ENCODE data around the gene DBNL.

DBNL gene

DNA sequence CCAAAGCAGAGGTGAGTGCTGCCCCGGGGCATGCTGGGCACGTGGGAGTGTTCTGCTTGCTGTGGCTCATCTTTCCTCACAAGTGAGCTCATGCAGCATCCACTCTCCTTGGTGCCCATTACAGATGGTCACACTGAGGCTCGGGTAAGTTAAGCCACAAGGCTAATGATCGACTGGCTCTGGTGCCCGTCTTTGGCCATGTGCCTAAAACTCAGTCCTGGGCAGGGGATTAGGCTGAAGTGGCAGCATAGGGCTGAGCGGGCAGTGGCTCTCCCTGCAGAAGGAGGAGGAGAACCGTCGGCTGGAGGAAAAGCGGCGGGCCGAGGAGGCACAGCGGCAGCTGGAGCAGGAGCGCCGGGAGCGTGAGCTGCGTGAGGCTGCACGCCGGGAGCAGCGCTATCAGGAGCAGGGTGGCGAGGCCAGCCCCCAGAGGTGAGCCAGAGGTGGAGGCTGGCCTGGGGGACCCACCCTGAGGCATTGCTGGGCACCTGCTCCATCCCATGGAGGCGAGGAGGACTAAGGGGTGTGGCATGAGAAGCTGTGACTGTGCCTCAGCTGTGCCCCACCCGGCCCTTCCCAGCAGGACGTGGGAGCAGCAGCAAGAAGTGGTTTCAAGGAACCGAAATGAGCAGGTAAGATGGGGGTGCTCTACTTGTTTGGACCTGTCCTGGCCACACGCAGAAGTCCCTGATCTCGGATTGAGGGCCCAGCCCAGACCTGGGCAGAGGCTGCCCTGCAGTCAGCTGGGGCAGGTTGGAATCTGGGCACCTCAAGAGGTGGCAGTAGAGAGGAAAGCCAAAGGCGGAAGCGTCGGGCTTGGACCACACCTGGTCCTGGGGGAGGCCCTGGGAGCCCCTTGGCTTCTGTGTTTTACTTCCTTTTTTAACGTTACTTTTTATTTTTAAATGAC is 13.6 kb downstream of the DBNL start:
- H3F3A ChIP-seq (ENCODE audit: control insufficient read depth, insufficient read depth): peaks cover 7% of the 10 kb centered on the region
- H3K36me3 ChIP-seq (ENCODE audit: control insufficient read depth, low read length): peaks cover 93% of the 10 kb centered on the region
- no peak for TF ChIP-seq EZH2phosphoT487 (IDR thresholded peaks at IDR 0.05; ENCODE audit: borderline replicate concordance, low read length)
- TF ChIP-seq, protein P1, sequence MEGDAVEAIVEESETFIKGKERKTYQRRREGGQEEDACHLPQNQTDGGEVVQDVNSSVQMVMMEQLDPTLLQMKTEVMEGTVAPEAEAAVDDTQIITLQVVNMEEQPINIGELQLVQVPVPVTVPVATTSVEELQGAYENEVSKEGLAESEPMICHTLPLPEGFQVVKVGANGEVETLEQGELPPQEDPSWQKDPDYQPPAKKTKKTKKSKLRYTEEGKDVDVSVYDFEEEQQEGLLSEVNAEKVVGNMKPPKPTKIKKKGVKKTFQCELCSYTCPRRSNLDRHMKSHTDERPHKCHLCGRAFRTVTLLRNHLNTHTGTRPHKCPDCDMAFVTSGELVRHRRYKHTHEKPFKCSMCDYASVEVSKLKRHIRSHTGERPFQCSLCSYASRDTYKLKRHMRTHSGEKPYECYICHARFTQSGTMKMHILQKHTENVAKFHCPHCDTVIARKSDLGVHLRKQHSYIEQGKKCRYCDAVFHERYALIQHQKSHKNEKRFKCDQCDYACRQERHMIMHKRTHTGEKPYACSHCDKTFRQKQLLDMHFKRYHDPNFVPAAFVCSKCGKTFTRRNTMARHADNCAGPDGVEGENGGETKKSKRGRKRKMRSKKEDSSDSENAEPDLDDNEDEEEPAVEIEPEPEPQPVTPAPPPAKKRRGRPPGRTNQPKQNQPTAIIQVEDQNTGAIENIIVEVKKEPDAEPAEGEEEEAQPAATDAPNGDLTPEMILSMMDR (IDR thresholded peaks at IDR 0.05; ENCODE audit: low read depth, low read length, poor library complexity, severe bottlenecking): peak; percentile 42
- H3K79me2 ChIP-seq (ENCODE audit: control insufficient read depth, low read length): peaks cover 29% of the 10 kb centered on the region
- peak overlapping the region; percentile 48 for H3K4me3 ChIP-seq (ENCODE audit: low read length)
- H3K9me2 ChIP-seq (replicated peaks; ENCODE audit: control insufficient read depth, low read length): no peaks in the 10 kb centered on the region
- peaks cover 5% of the 10 kb centered on the region; the same call in 1 of the 2 replicates for H4K20me1 ChIP-seq (ENCODE audit: control insufficient read depth, insufficient read depth, low read depth, low read length)
- peaks cover 39% of the 10 kb centered on the region for H3K4me1 ChIP-seq (ENCODE audit: control insufficient read depth, low read length)
- no peaks in the 10 kb centered on the region for H3K9me3 ChIP-seq (ENCODE audit: control insufficient read depth, insufficient read depth, low read length)
- H3K27me3 ChIP-seq (ENCODE audit: control insufficient read depth, low read length): no peaks in the 10 kb centered on the region
- peak overlapping the region; percentile 61 for H3K4me2 ChIP-seq (ENCODE audit: low read length)
- peak overlapping the region; percentile 74 for H3K27ac ChIP-seq (ENCODE audit: low read depth, low read length)

DNA sequence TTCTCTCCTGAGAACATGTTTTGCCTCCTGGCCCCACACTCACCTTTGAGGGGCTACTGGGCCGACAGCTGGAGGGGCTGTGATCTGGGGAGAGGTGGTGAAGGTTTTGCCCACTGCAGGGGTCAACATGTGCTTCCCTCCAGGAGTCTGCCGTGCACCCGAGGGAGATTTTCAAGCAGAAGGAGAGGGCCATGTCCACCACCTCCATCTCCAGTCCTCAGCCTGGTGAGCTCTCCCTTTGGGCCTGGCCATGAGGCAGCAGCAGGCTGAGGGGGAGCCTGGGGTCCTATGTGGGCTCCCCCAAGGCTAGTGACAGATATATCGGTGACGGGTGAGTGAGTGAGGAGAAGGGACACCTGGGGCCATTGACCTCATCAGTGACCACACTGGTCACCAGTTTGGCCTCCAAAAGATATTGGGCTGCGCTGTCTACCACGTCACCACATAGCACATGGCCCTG is 14.3 kb downstream of the DBNL start:
- H3K9me3 ChIP-seq (ENCODE audit: control insufficient read depth, insufficient read depth, low read length): no peaks in the 10 kb centered on the region
- H3F3A ChIP-seq (ENCODE audit: control insufficient read depth, insufficient read depth): peaks cover 4% of the 10 kb centered on the region
- H4K20me1 ChIP-seq (ENCODE audit: control insufficient read depth, insufficient read depth, low read depth, low read length): peaks cover 5% of the 10 kb centered on the region; the same call in 1 of the 2 replicates
- no peaks in the 10 kb centered on the region for H3K27me3 ChIP-seq (ENCODE audit: control insufficient read depth, low read length)
- peak overlapping the region; percentile 61 for H3K4me2 ChIP-seq (ENCODE audit: low read length)
- TF ChIP-seq, protein P1 (IDR thresholded peaks at IDR 0.05; ENCODE audit: low read depth, low read length, poor library complexity, severe bottlenecking): no peak
- no peak for TF ChIP-seq EZH2phosphoT487 (IDR thresholded peaks at IDR 0.05; ENCODE audit: borderline replicate concordance, low read length)
- no peaks in the 10 kb centered on the region for H3K9me2 ChIP-seq (replicated peaks; ENCODE audit: control insufficient read depth, low read length)
- peaks cover 39% of the 10 kb centered on the region for H3K4me1 ChIP-seq (ENCODE audit: control insufficient read depth, low read length)
- H3K79me2 ChIP-seq (ENCODE audit: control insufficient read depth, low read length): peaks cover 25% of the 10 kb centered on the region
- H3K4me3 ChIP-seq (ENCODE audit: low read length): peak overlapping the region; percentile 48
- H3K27ac ChIP-seq (ENCODE audit: low read depth, low read length): peak overlapping the region; percentile 74
- peaks cover 87% of the 10 kb centered on the region for H3K36me3 ChIP-seq (ENCODE audit: control insufficient read depth, low read length)

DNA sequence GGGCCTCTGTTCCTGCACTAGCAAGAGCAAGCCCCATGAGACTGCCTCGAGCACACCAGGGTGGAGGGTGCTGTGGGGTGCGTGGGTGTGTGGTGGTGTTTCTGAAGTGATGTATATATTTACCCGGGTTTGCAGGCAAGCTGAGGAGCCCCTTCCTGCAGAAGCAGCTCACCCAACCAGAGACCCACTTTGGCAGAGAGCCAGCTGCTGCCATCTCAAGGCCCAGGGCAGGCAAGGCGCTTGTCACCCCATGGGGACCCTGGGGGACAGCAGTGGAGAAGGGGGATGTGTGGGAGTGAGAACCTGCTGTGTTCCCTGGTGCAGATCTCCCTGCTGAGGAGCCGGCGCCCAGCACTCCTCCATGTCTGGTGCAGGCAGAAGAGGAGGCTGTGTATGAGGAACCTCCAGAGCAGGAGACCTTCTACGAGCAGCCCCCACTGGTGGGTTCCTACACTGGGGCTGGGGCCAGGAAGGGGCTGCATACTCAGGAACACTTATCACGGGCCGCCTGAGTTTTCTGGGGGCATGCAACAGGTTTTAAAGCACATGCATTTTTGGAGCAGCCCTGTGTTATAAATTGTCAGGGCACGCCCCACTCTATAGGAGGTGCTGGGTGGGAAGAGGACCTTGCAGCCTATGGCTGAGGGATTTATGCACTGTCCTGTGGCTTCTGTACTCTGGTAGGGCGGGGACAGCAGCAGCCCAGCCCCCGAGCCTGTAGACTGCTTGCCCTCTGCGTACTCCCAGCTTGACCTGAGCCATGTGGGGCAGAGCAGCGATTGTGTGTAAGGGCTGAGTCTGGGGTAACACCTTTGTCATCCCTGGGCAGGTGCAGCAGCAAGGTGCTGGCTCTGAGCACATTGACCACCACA is 15.0 kb downstream of the DBNL start:
- peaks cover 39% of the 10 kb centered on the region for H3K4me1 ChIP-seq (ENCODE audit: control insufficient read depth, low read length)
- H3K27ac ChIP-seq (ENCODE audit: low read depth, low read length): peak overlapping the region; percentile 74
- no peaks in the 10 kb centered on the region for H3K9me3 ChIP-seq (ENCODE audit: control insufficient read depth, insufficient read depth, low read length)
- H3K36me3 ChIP-seq (ENCODE audit: control insufficient read depth, low read length): peaks cover 80% of the 10 kb centered on the region
- H3K4me2 ChIP-seq (ENCODE audit: low read length): peak overlapping the region; percentile 61
- peaks cover 5% of the 10 kb centered on the region; the same call in 1 of the 2 replicates for H4K20me1 ChIP-seq (ENCODE audit: control insufficient read depth, insufficient read depth, low read depth, low read length)
- peak overlapping the region; percentile 48 for H3K4me3 ChIP-seq (ENCODE audit: low read length)
- H3K9me2 ChIP-seq (replicated peaks; ENCODE audit: control insufficient read depth, low read length): no peaks in the 10 kb centered on the region
- 0 out of 2 replicates have a peak, but pooled peaks cover 4% of the 10 kb centered on the region for H3K27me3 ChIP-seq (ENCODE audit: control insufficient read depth, low read length)
- H3F3A ChIP-seq (ENCODE audit: control insufficient read depth, insufficient read depth): peaks cover 4% of the 10 kb centered on the region
- TF ChIP-seq, protein P1 (IDR thresholded peaks at IDR 0.05; ENCODE audit: low read depth, low read length, poor library complexity, severe bottlenecking): no peak
- no peak for TF ChIP-seq EZH2phosphoT487 (IDR thresholded peaks at IDR 0.05; ENCODE audit: borderline replicate concordance, low read length)
- peaks cover 23% of the 10 kb centered on the region for H3K79me2 ChIP-seq (ENCODE audit: control insufficient read depth, low read length)
